ENCODE results near the gene ZNRF3.
"Not testable (repeated sequence)": the region's sequence is repeated elsewhere in the genome, so short reads cannot be mapped to it uniquely, and the experiment has no call there.

The ZNRF3 gene

DNA sequence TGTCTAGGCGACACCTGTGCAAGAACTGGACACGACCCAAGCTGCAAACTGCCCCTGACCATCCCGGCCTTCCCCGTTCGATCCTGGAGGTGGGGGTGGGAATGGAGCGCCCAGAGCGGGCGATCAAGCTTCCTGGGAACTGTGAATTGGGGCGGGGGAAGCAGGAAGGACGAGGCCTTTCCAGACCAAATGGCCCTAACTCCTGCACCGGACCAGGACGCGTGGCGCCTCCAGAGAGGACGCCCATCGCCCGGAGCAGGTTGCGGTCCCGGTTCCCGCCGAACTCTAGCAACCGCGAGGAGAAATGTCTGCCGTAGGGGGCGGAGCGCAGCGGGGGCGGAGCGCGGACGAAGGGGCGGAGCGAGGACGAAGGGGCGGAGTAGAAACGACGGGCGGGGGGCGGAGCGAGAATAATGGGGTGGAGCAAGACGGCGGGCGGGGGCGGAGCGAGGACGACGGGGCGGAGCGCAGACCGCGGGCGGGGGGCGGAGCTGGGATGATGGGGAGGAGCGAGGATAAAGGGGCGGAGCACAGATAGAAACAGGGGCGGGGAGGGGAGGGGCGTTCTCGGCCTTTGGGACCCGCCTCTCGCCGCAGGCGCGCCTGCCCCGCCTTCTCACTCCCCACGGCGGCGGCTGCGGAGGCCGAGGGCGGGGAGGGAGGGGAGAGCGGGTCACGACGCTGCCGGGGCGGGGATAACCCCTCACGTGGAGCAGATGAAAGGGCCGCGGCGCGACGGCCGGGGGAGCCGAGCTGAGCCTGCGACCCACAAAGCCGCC lies at the start of gene ZNRF3:
Gene ZNRF3 (plus strand): TSS at position 695 of the 779 bp plus-strand sequence. CDS start 195 bp downstream, outside the sequence.
- DNase-seq (ENCODE audit: low read depth in 2 of 2) = peak; percentile 74 to 75

DNA sequence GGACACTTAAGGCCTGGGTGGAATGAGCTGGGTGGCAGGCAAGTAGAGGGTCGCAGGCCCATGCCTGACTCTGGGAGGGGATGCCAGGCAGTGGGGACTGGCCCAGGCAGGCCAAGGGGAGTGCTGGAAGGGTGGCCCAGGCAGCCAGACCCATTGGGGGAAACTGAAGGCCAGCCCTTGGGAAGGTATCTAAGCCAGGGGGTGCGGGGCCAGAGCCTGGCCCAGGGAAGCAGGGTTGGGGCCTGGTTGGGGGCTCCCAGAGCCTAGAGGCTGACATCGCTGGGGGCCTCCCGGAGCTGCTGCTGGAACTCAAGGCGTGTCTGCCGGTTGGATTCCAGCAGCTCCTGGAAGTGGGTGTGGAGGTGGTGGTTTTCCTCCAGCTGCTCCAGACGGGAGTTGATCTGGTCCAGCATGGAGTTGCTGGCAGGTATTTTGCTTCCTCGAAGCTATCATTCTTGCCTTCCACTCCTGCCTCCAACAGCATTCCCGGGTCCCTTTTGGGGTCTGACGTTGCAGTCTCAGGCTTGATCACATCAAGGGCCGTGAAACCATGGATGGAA lies 47.7 kb upstream of the ZNRF3 start:
- DNase-seq (ENCODE audit: low read depth in 2 of 2) = no peak

DNA sequence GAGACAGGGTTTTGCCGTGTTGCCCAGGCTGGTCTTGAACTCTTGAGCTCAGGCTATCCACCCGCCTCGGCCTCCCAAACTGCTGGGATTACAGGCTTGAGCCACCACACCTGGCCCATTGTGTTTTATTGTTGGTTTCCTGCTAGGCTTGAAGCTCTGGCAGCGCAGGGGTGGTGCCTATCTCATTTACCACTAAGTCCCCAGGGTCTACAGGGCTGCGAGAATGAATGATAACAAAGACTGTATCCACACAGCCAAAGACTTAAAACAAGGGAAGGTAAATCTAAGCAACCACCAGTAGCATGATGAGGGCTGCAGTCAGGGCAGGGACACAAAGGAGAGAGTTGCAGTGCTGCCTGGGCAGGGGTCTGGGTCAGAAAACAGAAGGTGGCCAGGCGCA lies 45.7 kb upstream of the ZNRF3 start:
- DNase-seq (ENCODE audit: low read depth in 2 of 2) = no peak

DNA sequence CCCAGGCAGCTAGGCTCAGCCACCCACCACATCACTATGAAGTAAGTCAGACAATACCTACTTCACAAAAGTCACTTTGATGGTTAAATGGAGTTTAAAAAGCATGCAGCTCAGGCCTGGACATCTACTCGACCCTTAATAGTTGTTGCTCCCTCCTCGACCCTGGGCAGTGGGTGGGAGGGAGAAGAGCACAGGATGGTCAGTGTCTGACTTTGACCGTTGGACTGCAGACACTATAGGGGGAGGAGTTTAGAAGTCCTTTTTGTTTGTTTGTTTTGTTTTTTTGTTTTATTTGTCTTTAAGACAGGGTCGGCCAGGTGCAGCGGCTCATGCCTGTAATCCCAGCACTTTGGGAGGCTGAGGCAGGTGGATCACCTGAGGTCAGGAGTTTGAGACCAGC lies 44.4 kb upstream of the ZNRF3 start:
- no peak for DNase-seq (ENCODE audit: low read depth in 2 of 2)

DNA sequence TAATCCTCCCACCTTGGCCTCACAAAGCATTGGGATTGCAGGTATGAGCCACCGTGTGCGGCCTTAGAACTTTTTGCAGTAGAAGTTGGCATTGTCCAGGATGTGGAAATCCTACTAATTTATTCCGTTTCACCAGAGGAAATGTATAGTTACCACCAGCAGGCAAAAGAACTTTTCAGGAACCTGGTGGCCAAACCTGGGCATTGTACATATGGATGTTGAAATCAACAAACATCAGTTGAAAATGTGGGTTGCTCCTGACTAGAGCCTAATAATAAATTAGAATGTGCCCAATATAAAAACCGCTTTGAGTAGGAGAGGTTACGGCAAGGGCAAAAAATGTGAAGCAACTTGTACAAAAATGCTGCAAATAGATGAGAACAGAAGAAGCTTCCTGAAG lies 42.3 kb upstream of the ZNRF3 start:
- DNase-seq (ENCODE audit: low read depth in 2 of 2) = no peak

DNA sequence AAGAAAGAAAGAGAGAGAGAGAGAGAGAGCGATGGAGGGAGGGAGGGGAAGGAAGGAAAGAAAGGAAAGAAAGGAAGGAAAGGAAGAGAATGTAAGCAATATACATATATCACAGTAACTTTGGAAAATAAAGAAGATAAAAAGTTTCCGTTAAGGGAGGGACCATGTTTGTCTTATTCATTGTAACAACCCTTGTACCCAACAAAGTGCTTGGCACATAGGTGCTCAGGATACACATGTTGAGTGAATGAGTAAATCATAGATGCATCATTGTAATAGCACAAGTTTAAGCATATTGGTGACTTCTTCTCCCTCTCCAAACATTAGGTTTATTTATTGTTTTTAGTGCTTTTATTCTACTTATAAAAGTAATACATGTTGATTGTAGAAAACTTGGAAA lies 39.7 kb upstream of the ZNRF3 start:
- no peak for DNase-seq (ENCODE audit: low read depth in 2 of 2)

DNA sequence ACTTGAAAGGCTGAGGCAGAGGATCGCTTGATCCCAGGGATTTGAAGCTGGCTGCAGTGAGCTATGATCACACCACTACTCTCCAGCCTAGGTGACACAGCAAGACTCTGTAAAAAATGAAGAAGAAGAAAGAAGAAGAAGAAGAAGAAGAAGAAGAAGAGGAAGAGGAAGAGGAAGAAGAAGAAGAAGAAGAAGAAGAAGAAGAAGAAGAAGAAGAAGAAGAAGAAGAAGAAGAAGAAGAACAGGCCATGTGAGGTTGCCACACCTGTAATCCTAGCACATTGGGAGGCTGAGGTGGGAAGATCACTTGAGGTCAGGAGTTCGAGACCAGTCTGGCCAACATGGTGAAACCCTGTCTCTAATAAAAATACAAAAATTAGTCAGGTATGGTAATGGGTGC lies 39.1 kb upstream of the ZNRF3 start:
- not testable (repeated sequence) for DNase-seq (ENCODE audit: low read depth in 2 of 2)

DNA sequence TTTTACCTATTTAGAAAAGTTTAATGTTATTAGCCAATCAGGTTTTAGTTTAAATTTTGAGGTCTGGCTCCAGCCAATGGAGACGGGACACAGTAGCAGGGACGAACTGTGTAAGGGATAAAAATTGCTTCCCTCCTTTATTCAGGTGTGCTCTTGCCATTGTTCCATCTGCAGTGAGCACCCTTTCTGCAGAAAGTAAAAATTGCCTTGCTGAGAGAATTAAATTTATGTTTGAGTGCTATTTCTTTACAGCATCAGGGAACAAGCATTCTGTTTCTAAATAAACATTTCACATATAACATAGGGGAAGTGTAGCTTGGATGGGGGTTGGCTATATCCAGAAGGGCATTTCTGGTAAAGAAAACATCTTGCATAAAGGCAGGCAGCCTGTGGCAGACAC lies 36.4 kb upstream of the ZNRF3 start:
- DNase-seq (ENCODE audit: low read depth in 2 of 2) = no peak

DNA sequence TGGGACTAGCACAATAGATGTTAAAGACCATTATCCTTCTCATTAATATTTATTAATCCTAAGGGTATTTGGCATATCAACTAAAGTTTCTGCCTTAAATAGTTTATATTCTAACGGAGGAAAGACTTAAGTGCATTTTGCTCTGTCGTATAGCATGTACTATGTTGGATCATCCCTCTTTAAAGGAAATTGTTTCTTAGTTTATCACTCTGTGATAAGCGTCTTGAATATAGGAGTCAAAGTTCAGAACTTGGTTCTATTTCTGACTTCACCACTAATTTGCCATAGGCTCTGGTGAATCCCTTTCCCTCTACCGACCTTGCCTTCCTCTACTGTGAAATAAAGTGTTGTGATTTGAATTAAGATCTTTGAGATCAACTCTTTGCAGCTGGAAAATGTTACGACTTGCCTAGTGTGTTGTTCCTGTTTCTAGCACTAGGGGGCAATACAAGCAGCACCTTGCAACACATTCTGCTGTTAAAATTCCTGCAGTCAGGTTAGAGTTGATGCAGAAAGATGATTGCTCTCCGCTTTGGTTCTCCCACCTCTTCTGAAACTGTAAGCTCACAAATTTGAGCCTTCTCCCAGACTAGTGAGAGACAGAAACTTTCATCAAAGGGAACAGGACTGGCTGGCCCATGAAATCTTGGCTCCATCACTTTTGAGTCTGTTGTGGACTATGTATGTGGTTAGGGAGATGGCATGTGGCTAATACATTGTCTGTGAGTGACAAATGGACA lies 27.8 kb upstream of the ZNRF3 start:
- DNase-seq (ENCODE audit: low read depth in 2 of 2) = peak in 1 of 2 donors; percentile 4

DNA sequence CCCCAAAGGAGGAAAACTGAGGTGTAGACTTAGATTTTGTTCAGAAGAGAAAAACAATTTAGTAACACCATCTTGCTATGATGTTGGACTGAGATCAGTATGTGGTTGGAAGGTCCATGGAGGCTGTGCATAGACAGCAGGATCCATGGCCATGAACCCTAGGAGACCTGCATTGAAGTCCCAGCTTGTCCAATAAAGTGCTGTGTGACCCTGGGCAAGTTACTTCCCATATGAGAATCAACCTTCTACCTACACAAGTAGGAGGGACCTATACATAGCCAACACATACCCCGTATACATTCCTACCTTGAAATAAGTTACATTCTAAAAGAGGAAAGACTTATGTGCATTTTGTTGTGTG lies 27.3 kb upstream of the ZNRF3 start:
- no peak for DNase-seq (ENCODE audit: low read depth in 2 of 2)

DNA sequence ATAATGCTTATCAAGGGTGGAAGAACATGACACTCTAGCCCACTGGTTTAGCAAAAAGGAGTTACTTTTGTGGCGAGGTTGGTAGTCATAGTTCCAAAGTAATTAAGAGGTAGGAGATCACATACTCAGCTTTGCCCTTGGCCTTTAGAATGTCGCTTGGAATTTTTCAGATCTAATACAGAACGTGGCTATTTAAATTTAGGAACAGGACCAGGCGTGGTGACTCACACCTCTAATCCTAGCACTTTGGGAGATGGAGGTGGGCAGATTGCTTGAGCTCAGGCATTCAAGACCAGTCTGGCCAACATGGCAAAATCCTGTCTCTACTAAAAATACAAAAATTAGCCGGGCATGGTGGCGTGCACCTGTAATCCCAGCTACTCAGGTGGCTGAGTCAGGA lies 26.1 kb upstream of the ZNRF3 start:
- DNase-seq (ENCODE audit: low read depth in 2 of 2) = no peak

DNA sequence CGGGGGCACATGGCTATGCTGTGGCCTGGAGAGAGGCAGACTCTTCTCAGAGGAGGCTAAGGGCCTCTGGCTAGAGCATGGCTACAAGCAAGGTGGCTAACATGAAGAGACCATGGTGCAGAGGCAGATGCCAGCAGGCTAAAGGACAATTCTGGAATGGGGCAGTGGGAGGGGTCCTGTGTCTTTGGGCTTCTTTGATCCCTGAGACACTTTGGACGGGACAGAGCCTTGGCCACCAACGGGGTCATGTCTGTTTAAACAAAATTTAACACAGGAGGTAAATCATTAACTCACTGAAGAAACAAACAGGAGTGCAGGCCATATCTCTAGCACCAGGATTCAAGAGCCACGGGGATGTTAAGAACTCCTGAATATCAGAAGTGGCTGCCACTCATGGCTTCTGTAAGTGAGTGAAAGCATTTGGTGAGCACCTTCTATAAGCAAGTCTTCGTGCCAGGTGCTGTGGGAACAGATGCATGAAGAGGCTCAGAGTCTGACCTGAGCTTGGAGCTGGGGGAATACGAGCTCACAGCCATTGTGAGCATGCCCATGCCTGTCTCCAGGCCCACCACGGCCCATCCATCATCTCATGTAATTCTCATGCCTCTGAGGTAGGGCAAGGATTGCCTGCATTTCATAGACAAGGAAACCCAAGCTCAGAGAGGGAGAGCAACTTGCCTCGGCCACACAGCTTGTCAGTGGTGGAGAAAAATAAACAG lies 18.3 kb upstream of the ZNRF3 start:
- no peak for DNase-seq (ENCODE audit: low read depth in 2 of 2)

DNA sequence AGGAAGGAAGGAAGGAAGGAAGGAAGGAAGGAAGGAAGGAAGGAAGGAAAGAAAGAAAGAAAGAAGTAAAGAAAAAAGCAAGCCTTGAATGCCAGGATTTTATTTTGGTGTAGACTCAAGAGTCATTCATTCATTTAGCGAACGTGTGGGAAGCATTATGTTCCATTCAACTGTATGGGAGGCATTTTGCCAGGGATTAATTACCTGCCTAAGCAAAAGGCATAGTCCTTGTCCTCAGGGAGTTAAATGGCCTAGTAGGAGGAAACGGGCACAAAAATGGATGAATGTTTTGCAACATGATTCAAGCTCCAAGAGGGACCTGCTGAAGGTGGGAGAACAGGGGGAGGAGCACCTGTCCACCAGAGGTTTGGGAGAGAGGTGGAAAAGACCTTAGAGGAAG lies 16.2 kb upstream of the ZNRF3 start:
- DNase-seq (ENCODE audit: low read depth in 2 of 2) = no peak

DNA sequence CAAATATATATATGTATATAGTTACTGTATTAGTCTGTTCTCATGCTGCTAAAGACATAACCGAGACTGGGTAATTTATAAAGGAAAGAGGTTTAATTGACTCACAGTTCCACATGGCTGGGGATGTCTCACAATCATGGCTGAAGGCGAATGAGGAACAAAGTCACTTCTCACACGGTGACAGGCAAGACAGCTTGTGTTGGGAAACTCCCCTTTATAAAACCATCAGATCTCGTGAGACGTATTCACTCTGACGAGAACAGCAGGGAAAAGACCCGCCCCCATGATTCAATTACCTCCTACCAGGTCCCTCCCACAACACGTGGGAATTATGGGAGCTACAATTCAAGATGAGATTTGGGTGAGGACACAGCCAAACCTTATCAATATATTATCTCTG lies 15.0 kb upstream of the ZNRF3 start:
- DNase-seq (ENCODE audit: low read depth in 2 of 2) = not testable (repeated sequence)

DNA sequence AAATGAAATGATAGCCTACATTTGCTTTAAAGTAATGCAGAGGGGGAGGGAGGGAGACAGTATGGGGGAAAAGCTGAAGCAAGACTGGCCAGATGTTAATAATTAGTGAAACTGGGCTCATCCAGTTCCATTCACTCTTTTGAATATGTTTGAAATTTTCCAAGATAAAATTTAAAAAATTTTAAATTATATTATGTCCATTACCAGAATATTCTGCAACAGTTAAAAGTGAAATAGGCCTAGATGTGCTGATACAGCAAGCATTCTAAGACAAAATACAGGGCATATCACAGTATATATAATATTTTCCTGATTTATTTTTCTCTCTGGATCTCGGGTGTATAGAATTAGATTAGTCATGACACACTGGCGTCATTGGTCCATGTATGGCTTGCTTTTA lies 13.6 kb upstream of the ZNRF3 start:
- DNase-seq (ENCODE audit: low read depth in 2 of 2) = no peak

DNA sequence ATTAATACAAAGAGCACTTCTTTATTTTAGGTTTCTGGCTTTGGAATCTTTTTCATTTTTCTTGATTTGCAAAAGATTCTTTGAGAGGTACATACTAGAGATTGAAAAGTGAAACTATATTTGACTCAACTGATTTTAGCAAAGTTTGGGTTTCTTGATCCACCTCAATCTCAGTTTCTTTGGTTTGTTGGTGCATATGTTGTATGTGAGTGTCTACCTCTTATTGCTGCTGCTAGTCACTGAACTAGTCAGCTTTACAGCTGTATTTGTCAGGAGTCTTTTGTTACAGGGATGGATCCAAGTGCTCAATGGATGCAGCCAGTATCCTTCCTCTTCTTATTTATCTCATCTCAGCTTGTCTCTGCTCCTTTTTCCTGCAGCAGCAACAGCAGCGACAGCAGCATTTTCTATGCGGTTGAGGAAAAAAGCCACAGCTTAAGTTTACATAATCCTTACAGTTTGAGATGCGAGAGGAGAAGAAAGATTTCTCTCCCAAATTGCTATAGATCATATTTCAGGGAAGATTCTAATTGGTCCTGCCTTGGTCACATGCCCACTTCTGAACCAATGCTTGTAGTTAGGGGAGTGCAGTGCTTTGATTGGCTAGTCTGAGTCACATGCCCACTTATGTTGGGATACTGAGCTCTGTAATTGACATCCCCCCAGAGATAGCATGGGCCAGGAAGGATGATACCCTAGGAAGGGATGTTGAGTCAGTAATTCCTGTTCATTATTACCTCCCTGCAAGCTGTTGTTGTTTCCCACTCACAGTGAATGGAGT lies 10.0 kb upstream of the ZNRF3 start:
- no peak for DNase-seq (ENCODE audit: low read depth in 2 of 2)

DNA sequence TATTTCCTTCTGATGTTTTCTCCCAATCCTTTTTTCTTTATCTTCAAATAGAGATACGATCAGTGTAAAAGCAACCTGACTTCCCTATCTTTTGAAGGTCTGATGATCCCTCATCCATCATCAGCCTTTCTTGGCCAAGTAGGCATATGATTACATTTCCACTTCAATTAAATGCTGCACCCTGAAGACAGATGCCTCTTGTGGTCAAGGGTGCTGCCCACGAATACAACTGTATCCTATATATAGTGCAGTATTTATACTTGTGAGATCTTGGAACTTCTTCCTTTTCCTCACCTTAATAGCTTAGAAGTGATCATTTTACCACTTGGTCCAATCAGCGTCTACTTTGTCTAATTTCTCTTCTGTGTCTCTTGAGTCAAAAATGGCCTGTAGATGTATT lies 9.3 kb upstream of the ZNRF3 start:
- no peak for DNase-seq (ENCODE audit: low read depth in 2 of 2)

DNA sequence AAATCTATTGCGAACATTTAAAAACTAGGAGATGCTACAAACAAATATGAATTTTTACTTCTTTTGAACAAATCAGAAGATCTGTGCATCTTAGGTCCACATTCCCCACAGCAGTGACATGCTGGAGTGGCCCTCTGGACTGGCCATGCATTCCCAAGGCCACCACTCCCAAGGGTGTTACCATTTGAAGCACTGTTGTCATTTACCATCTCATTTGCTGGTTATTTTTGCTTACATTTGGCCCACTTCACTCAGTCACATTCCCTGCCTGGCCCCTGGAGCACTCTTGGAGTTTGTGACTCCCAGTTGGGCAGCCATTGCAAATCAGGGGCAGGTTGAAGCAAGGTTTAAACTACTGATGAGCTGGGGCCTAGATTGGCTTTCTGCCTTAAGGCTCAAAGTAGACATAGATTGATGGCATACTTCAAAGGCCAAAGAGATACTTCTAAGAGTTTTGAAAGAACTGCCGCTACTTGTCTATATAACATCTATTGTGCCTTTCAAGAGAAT lies 8.5 kb upstream of the ZNRF3 start:
- no peak for DNase-seq (ENCODE audit: low read depth in 2 of 2)

DNA sequence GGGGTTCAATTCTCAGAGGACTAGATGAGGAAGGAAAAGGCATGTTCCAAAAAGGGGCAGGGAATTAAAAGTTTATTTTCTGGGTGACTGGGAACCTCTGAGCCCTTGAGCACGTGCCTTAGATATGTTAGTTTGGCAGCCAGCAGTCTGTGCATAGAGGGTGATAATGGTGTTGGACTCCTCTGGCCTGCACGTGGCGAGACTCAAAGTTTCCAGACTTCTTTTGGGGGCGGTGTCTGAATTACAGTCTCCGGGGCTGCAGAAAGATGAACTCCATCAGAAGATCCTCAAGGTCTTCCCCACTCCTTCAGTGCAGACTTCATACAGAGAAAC lies 861 bp upstream of the ZNRF3 start:
- no peak for DNase-seq (ENCODE audit: low read depth in 2 of 2)

DNA sequence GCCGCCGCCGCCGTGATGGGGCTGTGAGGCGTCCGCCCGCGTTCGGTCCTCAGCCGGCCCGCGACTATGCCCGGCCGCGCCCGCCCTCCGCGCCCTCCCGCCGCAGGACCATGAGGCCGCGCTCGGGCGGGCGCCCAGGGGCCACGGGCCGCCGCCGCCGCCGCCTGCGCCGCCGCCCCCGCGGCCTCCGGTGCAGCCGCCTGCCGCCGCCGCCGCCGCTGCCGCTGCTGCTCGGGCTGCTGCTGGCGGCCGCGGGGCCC lies 215 bp downstream of the ZNRF3 start:
- DNase-seq (ENCODE audit: low read depth in 2 of 2) = no peak

DNA sequence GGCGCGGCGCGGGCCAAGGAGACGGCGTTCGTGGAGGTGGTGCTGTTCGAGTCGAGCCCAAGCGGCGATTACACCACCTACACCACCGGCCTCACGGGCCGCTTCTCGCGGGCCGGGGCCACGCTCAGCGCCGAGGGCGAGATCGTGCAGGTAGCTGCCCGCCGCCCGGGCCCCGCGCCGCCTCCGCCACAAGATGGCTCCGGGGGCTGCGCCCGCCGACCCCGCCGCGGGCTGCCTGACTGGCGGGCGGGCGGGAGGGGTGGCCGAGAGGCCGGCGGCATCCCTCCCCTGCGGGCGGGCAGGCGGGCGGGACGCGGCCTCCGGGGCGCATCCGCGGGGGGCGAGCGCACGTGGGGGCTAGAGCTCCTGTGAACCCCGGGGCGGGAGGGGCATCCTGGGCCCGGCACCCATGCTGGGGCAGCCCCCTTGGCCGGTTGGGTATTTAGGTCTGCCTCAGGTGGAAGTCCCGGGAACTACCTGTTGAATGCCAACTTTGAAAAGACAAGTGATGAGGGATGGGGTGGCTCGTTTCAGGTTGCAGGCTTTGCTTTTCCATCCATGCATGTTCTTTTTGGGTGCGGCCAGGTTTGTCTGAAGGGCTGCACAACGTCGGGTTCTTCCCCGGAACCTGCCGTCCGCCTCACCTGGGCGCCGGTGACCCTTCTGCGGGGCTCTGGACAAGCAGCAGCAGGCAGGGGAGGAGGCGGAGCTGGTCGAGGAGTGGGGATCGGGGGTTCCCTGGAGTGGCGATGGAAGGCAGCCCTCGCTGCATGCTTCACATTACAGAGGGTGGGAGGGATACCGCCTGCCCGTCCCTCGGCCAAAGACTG lies 760 bp downstream of the ZNRF3 start:
- peak in 1 of 2 donors; percentile 2 for DNase-seq (ENCODE audit: low read depth in 2 of 2)
